ENCODE results near the gene NEB.

- TF ChIP-seq, protein P1, sequence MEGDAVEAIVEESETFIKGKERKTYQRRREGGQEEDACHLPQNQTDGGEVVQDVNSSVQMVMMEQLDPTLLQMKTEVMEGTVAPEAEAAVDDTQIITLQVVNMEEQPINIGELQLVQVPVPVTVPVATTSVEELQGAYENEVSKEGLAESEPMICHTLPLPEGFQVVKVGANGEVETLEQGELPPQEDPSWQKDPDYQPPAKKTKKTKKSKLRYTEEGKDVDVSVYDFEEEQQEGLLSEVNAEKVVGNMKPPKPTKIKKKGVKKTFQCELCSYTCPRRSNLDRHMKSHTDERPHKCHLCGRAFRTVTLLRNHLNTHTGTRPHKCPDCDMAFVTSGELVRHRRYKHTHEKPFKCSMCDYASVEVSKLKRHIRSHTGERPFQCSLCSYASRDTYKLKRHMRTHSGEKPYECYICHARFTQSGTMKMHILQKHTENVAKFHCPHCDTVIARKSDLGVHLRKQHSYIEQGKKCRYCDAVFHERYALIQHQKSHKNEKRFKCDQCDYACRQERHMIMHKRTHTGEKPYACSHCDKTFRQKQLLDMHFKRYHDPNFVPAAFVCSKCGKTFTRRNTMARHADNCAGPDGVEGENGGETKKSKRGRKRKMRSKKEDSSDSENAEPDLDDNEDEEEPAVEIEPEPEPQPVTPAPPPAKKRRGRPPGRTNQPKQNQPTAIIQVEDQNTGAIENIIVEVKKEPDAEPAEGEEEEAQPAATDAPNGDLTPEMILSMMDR (conservative IDR thresholded peaks at IDR 0.05; ENCODE audit: low read depth, low read length), result no peak
- no peak for TF ChIP-seq POLR2A (IDR thresholded peaks at IDR 0.05; ENCODE audit: low read depth, low read length)
- no peak for TF ChIP-seq MXI1 (IDR thresholded peaks at IDR 0.05; ENCODE audit: borderline replicate concordance, low read depth, low read length)
These were observed 99.4 kb downstream of the NEB start for GRCh38 chr2:151634736-151635467.

Data from IMR-90 (cell line).